ENCODE results near the gene ENKUR.

ENKUR gene

GRCh38 chr10:24953675-24954074 is 62.3 kb downstream of the ENKUR start:
- TF ChIP-seq POLR2AphosphoS5 (IDR thresholded peaks at IDR 0.05; ENCODE audit: low read depth, low read length) = no peak

DNA sequence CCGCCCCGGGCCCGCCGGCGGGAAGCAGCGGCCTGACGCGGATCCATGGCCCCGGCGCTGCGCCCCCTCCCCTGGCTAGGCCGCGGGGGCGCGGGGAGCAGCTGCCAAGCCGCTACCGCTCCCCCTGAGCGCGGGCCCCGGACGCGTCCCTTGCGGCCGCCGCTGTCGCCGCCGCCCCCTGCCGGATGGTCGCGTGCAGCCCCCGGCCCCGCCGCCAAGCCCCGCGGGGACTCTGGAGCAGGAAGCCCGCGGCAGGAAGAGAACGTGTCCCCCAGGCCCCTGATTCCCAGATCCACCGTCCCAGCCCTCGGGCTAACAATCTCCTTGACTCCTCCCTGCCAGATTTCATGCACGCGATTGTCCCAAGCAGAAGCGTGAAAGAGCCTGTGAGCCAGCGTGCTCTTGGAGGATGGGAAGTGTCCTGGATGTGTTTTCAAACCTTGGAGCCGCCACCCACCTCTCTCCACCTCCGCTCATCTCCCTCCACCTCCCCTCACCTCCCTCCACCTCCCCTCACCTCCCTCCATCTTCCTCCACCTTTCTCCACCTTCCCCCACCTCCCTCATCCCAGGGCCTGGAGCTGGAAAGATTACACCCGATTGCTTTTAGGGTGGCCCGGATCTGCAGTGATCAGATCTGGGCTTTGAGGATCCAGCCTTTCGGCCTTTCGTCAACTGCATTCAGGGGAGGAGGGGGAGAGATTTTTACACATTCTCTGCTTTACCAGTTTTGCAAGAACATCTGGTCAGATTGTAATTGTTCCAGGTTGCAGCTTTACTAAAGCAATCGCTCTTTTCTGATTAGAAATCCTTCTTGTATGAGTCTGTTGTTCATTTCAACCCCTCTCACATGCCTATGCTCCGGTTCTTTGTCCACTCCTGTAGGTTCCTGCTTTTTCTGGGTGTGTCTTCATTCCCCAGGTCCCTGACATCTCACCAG is 63.0 kb downstream of the ENKUR start:
- no peak for TF ChIP-seq SIN3A (IDR thresholded peaks at IDR 0.05; ENCODE audit: borderline replicate concordance, insufficient read depth, low read length)
- TF ChIP-seq FOXP2 (optimal IDR thresholded peaks at IDR 0.05; ENCODE audit: borderline replicate concordance, extremely low read depth, extremely low read length, insufficient read depth) = no peak
- TF ChIP-seq TAF1 (IDR thresholded peaks at IDR 0.05; ENCODE audit: borderline replicate concordance, insufficient read depth, low read length) = no peak
- TF ChIP-seq POLR2AphosphoS5 (IDR thresholded peaks at IDR 0.05; ENCODE audit: low read depth, low read length) = no peak

GRCh38 chr10:24952143-24952706 is 63.7 kb downstream of the ENKUR start, which contains the start of gene PRTFDC1:
TSS of gene PRTFDC1 (minus strand) at chr10:24952606. CDS start at chr10:24952575, 31 bp downstream.
- TF ChIP-seq SIN3A (IDR thresholded peaks at IDR 0.05; ENCODE audit: borderline replicate concordance, insufficient read depth, low read length) (no peak), FOXP2 (optimal IDR thresholded peaks at IDR 0.05; ENCODE audit: borderline replicate concordance, extremely low read depth, extremely low read length, insufficient read depth) (no peak), TAF1 (IDR thresholded peaks at IDR 0.05; ENCODE audit: borderline replicate concordance, insufficient read depth, low read length) (no peak), REST (IDR thresholded peaks at IDR 0.05; ENCODE audit: insufficient read depth in 1 of 2, low read depth in 2 of 2, low read length in 2 of 2) (no peak)

- no peak for TF ChIP-seq SIN3A (IDR thresholded peaks at IDR 0.05; ENCODE audit: borderline replicate concordance, insufficient read depth, low read length)
- no peak for TF ChIP-seq REST (IDR thresholded peaks at IDR 0.05; ENCODE audit: insufficient read depth in 1 of 2, low read depth in 2 of 2, low read length in 2 of 2)
- no peak for TF ChIP-seq FOXP2 (optimal IDR thresholded peaks at IDR 0.05; ENCODE audit: borderline replicate concordance, extremely low read depth, extremely low read length, insufficient read depth)
- TF ChIP-seq POLR2AphosphoS5 (IDR thresholded peaks at IDR 0.05; ENCODE audit: low read depth, low read length) = no peak
- TF ChIP-seq TAF1 (IDR thresholded peaks at IDR 0.05; ENCODE audit: borderline replicate concordance, insufficient read depth, low read length) = no peak
These were observed 64.5 kb downstream of the ENKUR start for GRCh38 chr10:24951201-24952142.

GRCh38 chr10:24950439-24950838 is 65.5 kb downstream of the ENKUR start:
- TF ChIP-seq POLR2AphosphoS5 (IDR thresholded peaks at IDR 0.05; ENCODE audit: low read depth, low read length) = no peak
- TF ChIP-seq TAF1 (IDR thresholded peaks at IDR 0.05; ENCODE audit: borderline replicate concordance, insufficient read depth, low read length) = no peak
- no peak for TF ChIP-seq SIN3A (IDR thresholded peaks at IDR 0.05; ENCODE audit: borderline replicate concordance, insufficient read depth, low read length)
- no peak for TF ChIP-seq REST (IDR thresholded peaks at IDR 0.05; ENCODE audit: insufficient read depth in 1 of 2, low read depth in 2 of 2, low read length in 2 of 2)
- no peak for TF ChIP-seq FOXP2 (optimal IDR thresholded peaks at IDR 0.05; ENCODE audit: borderline replicate concordance, extremely low read depth, extremely low read length, insufficient read depth)
